Skeletal muscle tissue (tissue), 4 donors: ENCODE measurements around the gene DLX3. TPM values are rescaled to one million over a fixed set of nuclear protein-coding genes. Genes with fewer than 3 reads are reported as not detected.

Experiments used
- H3K27ac ChIP-seq: one replicate; pipeline ENCODE4 v1.7.0; 2013; ENCODE audit warnings: mild to moderate bottlenecking, low read depth, low read length, inconsistent platforms
- H3K27me3 ChIP-seq, 3 donors: one replicate each; pipeline ENCODE4 v1.7.0; 2013; ENCODE audit warnings: low read length in 3 of 3; ENCODE audit not compliant: control insufficient read depth in 3 of 3, insufficient read depth in 3 of 3
- H3K36me3 ChIP-seq, 3 donors: one replicate each; pipeline ENCODE4 v1.7.0; 2013; ENCODE audit warnings: low read length in 3 of 3; ENCODE audit not compliant: control insufficient read depth in 3 of 3, insufficient read depth in 3 of 3
- H3K4me1 ChIP-seq, 3 donors: one replicate each; pipeline ENCODE4 v1.7.0; 2013; ENCODE audit warnings: low read length in 3 of 3, mild to moderate bottlenecking in 3 of 3; ENCODE audit not compliant: control insufficient read depth in 3 of 3, insufficient read depth in 3 of 3
- H3K4me3 ChIP-seq, 3 donors: one replicate each; pipeline ENCODE4 v1.7.0; 2013; ENCODE audit warnings: low read length in 3 of 3
- H3K9ac ChIP-seq, 3 donors: one replicate each; pipeline ENCODE4 v1.7.0; 2013; ENCODE audit warnings: low read length in 3 of 3, mild to moderate bottlenecking in 3 of 3, moderate library complexity in 2 of 3, low read depth in 1 of 3
- H3K9me3 ChIP-seq, 3 donors: one replicate each; pipeline ENCODE4 v1.7.0; 2013; ENCODE audit warnings: low read length in 3 of 3; ENCODE audit not compliant: control insufficient read depth in 3 of 3
- total RNA-seq: library from RNA; depleted of rRNA; stranded (reverse); fragments of >200 nt; gene quantifications from one replicate; pipeline ENCODE4 v1.2.3, GENCODE V29; 2014
- donor health status: Osteomylitis.

DLX3 gene
- total RNA-seq, 1 donor from 2014 or later: not detected

DNA sequence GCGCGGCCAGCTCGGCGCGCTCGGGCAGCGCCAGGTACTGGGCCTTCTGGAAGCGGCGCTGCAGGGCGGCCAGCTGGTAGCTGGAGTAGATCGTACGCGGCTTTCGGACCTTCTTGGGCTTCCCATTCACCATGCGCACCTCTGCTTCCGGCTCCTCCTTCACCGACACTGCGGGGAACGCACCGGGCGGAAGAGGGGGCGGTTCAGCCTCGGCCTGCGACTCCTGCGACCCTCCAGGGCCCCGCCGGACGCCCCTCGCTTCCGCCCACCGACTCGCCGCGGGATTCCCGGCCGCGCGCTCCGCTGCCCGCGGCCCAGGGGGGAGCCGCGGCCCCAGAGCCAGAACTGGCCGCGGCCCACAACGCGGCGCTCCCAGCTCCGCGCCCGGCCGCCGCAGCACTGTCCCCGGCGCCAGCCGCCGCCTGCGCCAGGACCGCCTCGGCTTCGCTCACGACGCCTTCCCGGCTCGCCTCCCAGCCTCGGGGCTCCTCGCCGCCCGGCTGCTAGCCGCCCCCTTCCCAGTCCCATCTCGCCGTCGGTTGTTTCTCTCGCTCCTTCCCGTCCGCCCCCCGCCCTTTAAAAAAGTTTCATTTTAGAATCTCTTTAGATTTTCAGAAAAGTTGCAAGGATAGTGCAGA lies 1.5 kb downstream of the DLX3 start:
- H3K27ac ChIP-seq: no peak overlapping the region
- peak overlapping the region; percentile 30 to 73 (median 50) for H3K4me3 ChIP-seq

DNA sequence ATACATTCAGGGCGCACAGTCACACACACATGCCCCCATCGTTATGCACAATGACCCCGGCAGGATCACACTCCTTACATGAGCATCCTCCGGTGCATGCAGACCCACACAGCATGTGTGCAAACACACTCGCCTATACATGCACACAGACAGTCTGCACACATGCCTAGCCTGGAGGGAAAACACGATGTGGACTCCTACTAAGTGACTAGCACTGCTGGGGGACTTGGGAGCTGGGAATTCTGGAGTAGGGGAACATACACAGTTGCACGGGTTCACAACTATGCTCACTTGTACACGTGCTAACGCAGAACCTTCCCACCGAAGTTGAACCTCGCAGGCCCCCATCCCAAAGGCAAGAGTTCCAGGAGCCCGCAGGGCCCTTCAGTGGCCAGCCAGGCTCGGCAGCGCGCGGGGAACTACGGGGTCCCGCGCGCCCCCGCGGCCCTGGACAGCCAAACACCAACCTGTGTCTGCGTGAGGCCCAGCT lies 2.0 kb downstream of the DLX3 start:
- no peaks in the 10 kb centered on the region for H3K36me3 ChIP-seq
- H3K9me3 ChIP-seq: no peaks in the 10 kb centered on the region
- H3K27ac ChIP-seq: no peak overlapping the region
- H3K4me3 ChIP-seq: peak overlapping the region; percentile 30 to 73 (median 50)
- H3K9ac ChIP-seq: peak overlapping the region in 1 of 3 donors; percentile 76
- H3K27me3 ChIP-seq: peaks cover 83 to 88% (median 85%) of the 10 kb centered on the region in 3 donors
- peaks cover 18 to 35% (median 29%) of the 10 kb centered on the region in 3 donors for H3K4me1 ChIP-seq

More for the DNA sequence above, 1.5 kb downstream of the DLX3 start:
- Histone ChIP-seq H3K9ac (peak overlapping the region in 2 of 3 donors; percentile 11 to 76), H3K4me1 (peaks cover 18 to 39% (median 29%) of the 10 kb centered on the region in 3 donors), H3K36me3 (no peaks in the 10 kb centered on the region), H3K27me3 (peaks cover 79 to 89% (median 83%) of the 10 kb centered on the region in 3 donors), H3K9me3 (no peaks in the 10 kb centered on the region)

DNA sequence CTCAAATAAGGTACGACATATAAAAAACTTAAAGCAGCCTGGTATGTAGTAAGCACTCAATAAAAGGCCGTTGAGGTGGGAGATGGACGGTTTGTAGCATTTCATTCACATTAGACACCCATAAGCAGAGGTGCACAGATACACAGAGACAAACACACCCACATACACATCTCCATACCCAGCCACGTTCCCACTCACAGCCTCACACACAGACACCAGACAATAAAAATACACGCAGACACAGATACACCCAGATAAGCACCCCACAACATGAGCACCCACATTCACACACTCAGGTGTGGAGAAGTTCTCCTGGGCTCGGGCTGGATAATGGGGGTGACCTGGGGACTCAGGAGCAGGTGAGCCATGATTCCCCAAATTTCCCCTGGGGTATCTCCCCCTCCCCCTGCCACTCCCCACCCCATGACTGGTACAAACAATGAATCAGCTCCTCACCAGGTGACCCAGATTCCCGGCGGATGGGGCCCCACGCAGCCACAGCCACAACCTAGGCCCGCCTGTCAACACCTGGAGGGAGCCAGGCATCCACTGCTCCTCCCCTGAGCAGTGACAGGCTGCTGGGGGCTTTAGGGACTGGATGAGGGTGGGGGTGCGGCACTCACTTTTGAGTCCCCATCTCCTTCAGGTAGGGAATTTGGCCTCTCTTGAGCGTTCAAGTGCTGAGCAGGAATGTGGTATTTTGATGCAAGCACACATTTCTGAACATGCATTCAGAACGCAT lies 2.7 kb downstream of the DLX3 start:
- Histone ChIP-seq H3K27ac (no peak overlapping the region), H3K27me3 (peaks cover 84 to 89% (median 85%) of the 10 kb centered on the region in 3 donors), H3K36me3 (no peaks in the 10 kb centered on the region), H3K4me1 (peaks cover 18 to 35% (median 32%) of the 10 kb centered on the region in 3 donors), H3K9me3 (no peaks in the 10 kb centered on the region), H3K4me3 (no peak overlapping the region), H3K9ac (peak overlapping the region in 1 of 3 donors; percentile 76)

DNA sequence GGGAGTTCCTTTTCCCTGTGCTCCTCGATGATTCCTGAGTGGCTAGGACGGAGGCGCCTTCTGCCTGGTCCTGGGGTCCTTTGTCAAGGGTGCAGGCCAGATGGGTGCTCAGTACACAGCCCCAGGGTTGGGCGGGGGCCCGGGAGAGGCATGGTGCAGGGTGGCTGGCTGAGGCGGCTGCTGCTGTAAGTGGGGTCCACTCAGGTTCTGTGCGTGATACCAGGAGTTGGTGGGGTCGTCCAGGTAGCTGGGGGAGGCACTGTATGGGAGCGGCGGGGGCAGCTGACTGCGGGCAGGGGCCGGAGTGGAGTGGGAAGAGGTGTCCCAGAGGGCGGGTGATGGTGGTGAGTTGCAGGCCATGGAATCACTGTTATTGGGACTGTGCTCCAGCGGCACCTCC lies 3.6 kb downstream of the DLX3 start:
- H3K9me3 ChIP-seq: no peaks in the 10 kb centered on the region

DNA sequence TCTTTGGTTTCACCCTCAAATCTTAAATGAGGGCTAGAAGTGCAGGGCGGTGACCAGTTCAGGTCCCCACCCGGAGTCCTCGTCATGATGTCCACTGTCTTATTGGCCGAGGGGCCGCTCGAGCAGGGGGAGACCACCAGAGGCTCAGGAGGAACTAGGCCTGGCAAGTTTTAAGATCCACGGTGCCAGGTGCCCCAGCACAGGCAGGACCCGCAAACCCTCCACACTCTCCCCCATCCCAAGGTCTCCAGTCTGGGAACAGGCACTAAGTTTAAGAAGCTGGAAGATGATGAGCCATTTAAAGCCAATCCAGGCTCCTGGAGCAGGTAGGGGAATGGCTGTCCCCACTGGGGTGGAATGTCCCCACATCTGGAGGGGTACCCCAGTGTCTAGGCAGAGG lies 4.1 kb downstream of the DLX3 start:
- Histone ChIP-seq H3K4me1 (peaks cover 18 to 24% (median 23%) of the 10 kb centered on the region in 3 donors), H3K36me3 (no peaks in the 10 kb centered on the region)

More for the DNA sequence above, 3.6 kb downstream of the DLX3 start:
- Histone ChIP-seq H3K36me3 (no peaks in the 10 kb centered on the region), H3K4me3 (no peak overlapping the region), H3K4me1 (peaks cover 18 to 28% (median 28%) of the 10 kb centered on the region in 3 donors), H3K27me3 (peaks cover 86 to 95% (median 94%) of the 10 kb centered on the region in 3 donors), H3K9ac (no peak overlapping the region), H3K27ac (no peak overlapping the region)

DNA sequence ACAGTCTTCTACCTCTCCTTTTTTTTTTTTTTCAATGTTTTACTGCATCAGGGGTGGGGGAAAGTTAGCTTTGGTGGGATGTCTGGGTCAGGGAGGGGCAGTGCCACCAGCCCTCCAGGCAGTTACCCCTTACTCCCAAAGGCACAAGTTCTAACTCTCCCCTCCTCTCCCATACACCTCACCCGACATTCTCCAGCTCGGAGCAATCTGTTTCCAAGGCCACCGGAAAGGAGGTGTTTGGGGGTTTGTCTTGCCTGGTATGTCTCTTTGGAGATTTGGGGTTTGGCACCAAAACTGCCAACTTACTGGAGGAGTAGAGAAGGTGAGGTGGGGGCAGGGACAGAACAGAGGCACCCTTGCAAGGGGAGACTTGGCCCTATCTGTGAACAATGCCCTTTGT lies 4.7 kb downstream of the DLX3 start:
- H3K9ac ChIP-seq: no peak overlapping the region
- peaks cover 77 to 94% (median 92%) of the 10 kb centered on the region in 3 donors for H3K27me3 ChIP-seq
- H3K9me3 ChIP-seq: no peaks in the 10 kb centered on the region
- H3K27ac ChIP-seq: no peak overlapping the region
- no peaks in the 10 kb centered on the region for H3K36me3 ChIP-seq
- H3K4me1 ChIP-seq: peaks cover 18 to 23% (median 21%) of the 10 kb centered on the region in 3 donors
- no peak overlapping the region for H3K4me3 ChIP-seq

More for the DNA sequence above, 4.1 kb downstream of the DLX3 start:
- Histone ChIP-seq H3K27ac (no peak overlapping the region), H3K9me3 (no peaks in the 10 kb centered on the region), H3K27me3 (peaks cover 81 to 95% (median 94%) of the 10 kb centered on the region in 3 donors), H3K4me3 (no peak overlapping the region), H3K9ac (no peak overlapping the region)

DNA sequence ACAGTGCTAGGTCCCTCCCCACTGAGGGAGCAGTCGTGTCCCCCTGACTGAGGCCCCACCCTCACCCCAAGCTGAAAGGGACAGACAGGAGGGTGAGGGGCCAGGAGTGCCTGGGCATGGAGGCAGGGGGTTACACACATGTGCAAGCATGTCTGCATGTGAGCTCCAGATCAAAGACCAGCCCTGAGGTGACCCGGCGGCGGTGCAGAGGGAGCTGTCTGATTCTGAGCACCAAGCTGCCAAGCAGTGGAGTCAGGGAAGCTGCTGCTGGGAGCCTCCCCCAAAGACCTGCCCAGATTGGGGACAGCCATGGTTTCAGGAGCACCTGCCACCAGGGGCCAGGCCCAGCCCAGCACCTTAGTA lies 5.5 kb downstream of the DLX3 start:
- Histone ChIP-seq H3K4me3 (no peak overlapping the region), H3K9me3 (no peaks in the 10 kb centered on the region), H3K27me3 (peaks cover 69 to 94% (median 89%) of the 10 kb centered on the region in 3 donors), H3K4me1 (peaks cover 11 to 15% (median 13%) of the 10 kb centered on the region in 3 donors), H3K36me3 (no peaks in the 10 kb centered on the region), H3K9ac (no peak overlapping the region), H3K27ac (no peak overlapping the region)

DNA sequence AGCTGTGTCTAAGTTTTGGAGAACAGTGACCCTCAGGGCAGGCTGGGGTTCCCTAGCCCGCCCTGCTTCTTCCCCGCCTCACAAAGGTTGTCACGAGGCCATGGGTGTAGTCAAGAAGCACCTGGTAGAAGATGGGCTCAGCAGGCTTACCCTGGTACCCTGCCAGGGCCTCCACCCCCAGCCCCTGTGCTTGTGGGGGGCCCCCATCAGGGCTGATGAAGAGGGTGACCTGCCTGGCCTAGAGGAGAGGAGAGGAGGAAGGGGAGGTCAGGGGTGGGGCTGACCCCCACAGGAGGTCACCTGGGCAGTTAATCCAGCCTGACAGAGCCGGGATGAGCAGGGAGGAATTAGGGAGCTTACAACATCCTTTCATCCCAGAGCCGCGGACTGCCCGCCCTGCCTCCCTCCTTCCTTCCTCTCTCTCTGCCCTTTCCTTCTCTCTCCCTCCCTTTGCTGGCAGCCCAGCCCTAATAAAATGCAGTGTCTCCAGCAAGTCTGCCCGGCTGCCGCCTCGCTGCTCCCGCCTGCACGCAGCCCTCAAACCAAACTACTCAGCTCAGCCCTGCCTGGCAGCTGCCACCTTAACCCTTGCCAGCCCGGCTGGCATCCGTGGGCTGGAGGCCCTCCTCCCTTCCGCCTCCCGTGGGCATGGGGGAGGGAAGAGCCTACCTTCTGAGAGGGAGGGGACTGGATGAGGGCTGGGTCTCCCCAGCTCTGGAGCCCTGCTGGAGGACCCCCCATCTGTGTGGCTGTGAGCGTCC lies 7.2 kb downstream of the DLX3 start:
- H3K27me3 ChIP-seq: peaks cover 61 to 86% (median 86%) of the 10 kb centered on the region in 3 donors
- peaks cover 0 to 4% (median 2%) of the 10 kb centered on the region in 3 donors for H3K4me1 ChIP-seq
- no peak overlapping the region for H3K9ac ChIP-seq
- H3K36me3 ChIP-seq: no peaks in the 10 kb centered on the region
- no peak overlapping the region for H3K27ac ChIP-seq
- no peaks in the 10 kb centered on the region for H3K9me3 ChIP-seq
- H3K4me3 ChIP-seq: no peak overlapping the region

DNA sequence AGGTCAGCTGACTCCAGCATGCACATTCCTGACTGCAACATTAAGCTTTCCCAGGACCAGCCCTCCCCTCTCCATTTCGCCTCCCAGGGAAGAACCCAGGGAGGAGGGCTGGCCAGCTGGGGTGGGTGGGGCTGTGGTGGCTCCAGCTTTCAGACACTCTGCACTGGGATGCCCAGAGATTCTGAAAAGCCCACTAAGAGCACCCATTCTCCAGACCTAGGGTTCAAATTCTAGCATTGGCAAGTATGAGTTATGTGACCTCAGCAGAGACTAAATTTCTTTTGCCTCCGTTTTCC lies 7.8 kb downstream of the DLX3 start:
- Histone ChIP-seq H3K9ac (no peak overlapping the region), H3K9me3 (no peaks in the 10 kb centered on the region), H3K4me1 (peaks cover 0 to 2% (median 0%) of the 10 kb centered on the region in 3 donors), H3K36me3 (no peaks in the 10 kb centered on the region), H3K27ac (no peak overlapping the region), H3K4me3 (no peak overlapping the region), H3K27me3 (peaks cover 58 to 83% (median 81%) of the 10 kb centered on the region in 3 donors)
